GM18909 (cell line): Measurements from ENCODE around the gene HORMAD2.

Experiments
- ATAC-seq: cut with Tn5 transposase; IDR thresholded peaks from one replicate; pipeline ENCODE4 v1.9.1; 2021; ENCODE audit warnings: mild to moderate bottlenecking; ENCODE audit not compliant: unreplicated experiment, poor library complexity

Gene HORMAD2

GRCh38 chr22:30220338-30221012 is 140.2 kb downstream of the HORMAD2 start:
- ATAC-seq = no peak

- no peak for ATAC-seq
Measured at GRCh38 chr22:30221121-30221992, 141.1 kb downstream of the HORMAD2 start.

GRCh38 chr22:30222321-30222720 is 142.1 kb downstream of the HORMAD2 start:
- ATAC-seq = no peak

GRCh38 chr22:30223303-30223702 is 143.0 kb downstream of the HORMAD2 start:
- no peak for ATAC-seq

GRCh38 chr22:30224161-30224857 is 144.0 kb downstream of the HORMAD2 start:
- ATAC-seq = no peak

- no peak for ATAC-seq
Measured at GRCh38 chr22:30225220-30225927, 145.1 kb downstream of the HORMAD2 start.

- ATAC-seq = no peak
Measured at GRCh38 chr22:30226192-30226832, 146.0 kb downstream of the HORMAD2 start.
